ENCODE measurements around the gene GXYLT2.

DNA sequence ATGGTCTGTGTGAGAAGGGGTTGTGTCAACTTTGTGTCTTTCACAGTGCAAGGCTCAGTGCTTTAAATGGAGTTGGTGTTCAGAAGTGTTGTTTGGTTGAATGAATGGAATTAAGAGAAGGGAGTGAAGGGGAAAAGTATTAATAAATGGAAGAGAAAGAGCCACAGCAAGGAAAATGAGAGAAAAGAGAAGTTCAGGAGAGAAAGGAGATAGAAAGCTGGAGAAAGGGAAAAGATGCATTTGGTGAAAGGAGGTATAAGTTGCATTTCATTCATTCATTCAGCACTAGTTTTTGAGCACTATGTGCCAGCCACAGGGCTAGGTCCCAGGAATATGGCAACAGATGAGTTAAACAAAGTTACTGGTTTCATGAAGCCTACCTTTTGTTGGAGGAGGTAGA, 74.5 kb downstream of the GXYLT2 start:
- TF ChIP-seq POLR2A (IDR thresholded peaks at IDR 0.05), result no peak
- TF ChIP-seq, protein P1, sequence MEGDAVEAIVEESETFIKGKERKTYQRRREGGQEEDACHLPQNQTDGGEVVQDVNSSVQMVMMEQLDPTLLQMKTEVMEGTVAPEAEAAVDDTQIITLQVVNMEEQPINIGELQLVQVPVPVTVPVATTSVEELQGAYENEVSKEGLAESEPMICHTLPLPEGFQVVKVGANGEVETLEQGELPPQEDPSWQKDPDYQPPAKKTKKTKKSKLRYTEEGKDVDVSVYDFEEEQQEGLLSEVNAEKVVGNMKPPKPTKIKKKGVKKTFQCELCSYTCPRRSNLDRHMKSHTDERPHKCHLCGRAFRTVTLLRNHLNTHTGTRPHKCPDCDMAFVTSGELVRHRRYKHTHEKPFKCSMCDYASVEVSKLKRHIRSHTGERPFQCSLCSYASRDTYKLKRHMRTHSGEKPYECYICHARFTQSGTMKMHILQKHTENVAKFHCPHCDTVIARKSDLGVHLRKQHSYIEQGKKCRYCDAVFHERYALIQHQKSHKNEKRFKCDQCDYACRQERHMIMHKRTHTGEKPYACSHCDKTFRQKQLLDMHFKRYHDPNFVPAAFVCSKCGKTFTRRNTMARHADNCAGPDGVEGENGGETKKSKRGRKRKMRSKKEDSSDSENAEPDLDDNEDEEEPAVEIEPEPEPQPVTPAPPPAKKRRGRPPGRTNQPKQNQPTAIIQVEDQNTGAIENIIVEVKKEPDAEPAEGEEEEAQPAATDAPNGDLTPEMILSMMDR (IDR thresholded peaks at IDR 0.05), result no peak
- TF ChIP-seq EP300 (IDR thresholded peaks at IDR 0.05; ENCODE audit: low read depth), result no peak
- TF ChIP-seq POLR2AphosphoS5 (IDR thresholded peaks at IDR 0.05), result no peak

Data from transverse colon (tissue), 4 donors.